ENCODE data around the gene NSL1. TPM values are rescaled to one million over a fixed set of nuclear protein-coding genes. Genes with fewer than 3 reads are reported as not detected.

NSL1 gene
- total RNA-seq, 1 experiment from 2014 or later: 36.4 TPM

- ChIA-PET POLR2A (interaction anchor here (1.0 to 1.3 kb wide), 2 partner anchors 85 to 142 kb away, joined by 3 to 5 read pairs; partner anchors contain the start of gene ATF3), CTCF (interaction anchor here (0.6 to 2.5 kb wide), 31 partner anchors 8 to 1069 kb away, joined by 3 to 29 read pairs (median 5); partner anchors contain the start of gene RPS6KC1)
- H3K4me1 ChIP-seq (ENCODE audit: control insufficient read depth in 1 of 2, insufficient read depth in 2 of 2, low read length in 2 of 2): peaks cover 0 to 6% of the 10 kb centered on the region in 2 experiments; a peak in 3 of 4 replicates
Observed at GRCh38 chr1:212749821-212750535, 41.6 kb downstream of the NSL1 start.

More at GRCh38 chr1:212749821-212750535, 41.6 kb downstream of the NSL1 start:
- RAD21 ChIA-PET (ENCODE audit: low non-redundant PET in 1 of 2, low total read pairs in 2 of 2, uncharacterized antibody in 2 of 2, unreplicated experiment in 2 of 2): interaction anchor here in 1 of 2 experiments (0.5 kb wide), 1 partner anchor 85 kb away, joined by 3 read pairs; no protein-coding TSS in a partner anchor
- Histone ChIP-seq H3K4me2 (ENCODE audit: low read length) (peak overlapping the region; percentile 2; the same call in 1 of the 2 replicates), H3K9me3 (ENCODE audit: control insufficient read depth in 1 of 2, insufficient read depth in 1 of 2, low read depth in 1 of 2, low read length in 2 of 2) (no peaks in the 10 kb centered on the region), H3K27me3 (ENCODE audit: insufficient read depth, low read length) (no peaks in the 10 kb centered on the region), H3K9me2 (ENCODE audit: insufficient read depth) (no peaks in the 10 kb centered on the region), H3K27ac (ENCODE audit: low read depth, low read length) (no peak overlapping the region), H3K36me3 (ENCODE audit: control insufficient read depth in 1 of 2, insufficient read depth in 2 of 2, low read length in 2 of 2) (no peaks in the 10 kb centered on the region), H4K20me1 (ENCODE audit: insufficient read depth) (no peaks in the 10 kb centered on the region), H3K79me2 (ENCODE audit: insufficient read depth, low read length) (peaks cover 16% of the 10 kb centered on the region; the same call in 1 of the 2 replicates), H3K9ac (ENCODE audit: low read length) (0 out of 2 replicates have a peak overlapping the region, but pooled peaks have one; percentile 4), H3K4me3 (replicated peaks in 1 of 2; ENCODE audit: low read depth in 1 of 2, low read length in 2 of 2) (no peak overlapping the region), H2AFZ (ENCODE audit: low read depth, low read length, poor library complexity, severe bottlenecking) (no peak overlapping the region)
- no TSS peak for BruUV-seq (replicated peaks)
- intact Hi-C loops (cut with micrococcal nuclease): loop anchor here (5.0 kb wide), 1 partner anchor 247 kb away; no protein-coding TSS in a partner anchor
- peak; percentile 57 for TF ChIP-seq RAD21 (IDR thresholded peaks at IDR 0.05; ENCODE audit: low read depth)
- peak; percentile 67 for TF ChIP-seq YY1 (IDR thresholded peaks at IDR 0.05; ENCODE audit: extremely low read depth, insufficient replicate concordance, low read depth, low read length)
- no peak for TF ChIP-seq EZH2phosphoT487 (IDR thresholded peaks at IDR 0.05; ENCODE audit: borderline replicate concordance)
- no peak for TF ChIP-seq POLR2AphosphoS5 (IDR thresholded peaks at IDR 0.05; ENCODE audit: low read depth, low read length)
- TF ChIP-seq, protein P1, sequence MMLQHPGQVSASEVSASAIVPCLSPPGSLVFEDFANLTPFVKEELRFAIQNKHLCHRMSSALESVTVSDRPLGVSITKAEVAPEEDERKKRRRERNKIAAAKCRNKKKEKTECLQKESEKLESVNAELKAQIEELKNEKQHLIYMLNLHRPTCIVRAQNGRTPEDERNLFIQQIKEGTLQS (IDR thresholded peaks at IDR 0.05): no peak
- TF ChIP-seq REST (IDR thresholded peaks at IDR 0.05; ENCODE audit: low read depth): no peak
- TF ChIP-seq, protein P2, sequence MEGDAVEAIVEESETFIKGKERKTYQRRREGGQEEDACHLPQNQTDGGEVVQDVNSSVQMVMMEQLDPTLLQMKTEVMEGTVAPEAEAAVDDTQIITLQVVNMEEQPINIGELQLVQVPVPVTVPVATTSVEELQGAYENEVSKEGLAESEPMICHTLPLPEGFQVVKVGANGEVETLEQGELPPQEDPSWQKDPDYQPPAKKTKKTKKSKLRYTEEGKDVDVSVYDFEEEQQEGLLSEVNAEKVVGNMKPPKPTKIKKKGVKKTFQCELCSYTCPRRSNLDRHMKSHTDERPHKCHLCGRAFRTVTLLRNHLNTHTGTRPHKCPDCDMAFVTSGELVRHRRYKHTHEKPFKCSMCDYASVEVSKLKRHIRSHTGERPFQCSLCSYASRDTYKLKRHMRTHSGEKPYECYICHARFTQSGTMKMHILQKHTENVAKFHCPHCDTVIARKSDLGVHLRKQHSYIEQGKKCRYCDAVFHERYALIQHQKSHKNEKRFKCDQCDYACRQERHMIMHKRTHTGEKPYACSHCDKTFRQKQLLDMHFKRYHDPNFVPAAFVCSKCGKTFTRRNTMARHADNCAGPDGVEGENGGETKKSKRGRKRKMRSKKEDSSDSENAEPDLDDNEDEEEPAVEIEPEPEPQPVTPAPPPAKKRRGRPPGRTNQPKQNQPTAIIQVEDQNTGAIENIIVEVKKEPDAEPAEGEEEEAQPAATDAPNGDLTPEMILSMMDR (IDR thresholded peaks at IDR 0.05 in 2 of 3, conservative IDR thresholded peaks at IDR 0.05 in 1 of 3; ENCODE audit: borderline replicate concordance in 1 of 3, insufficient read depth in 1 of 3, low read depth in 2 of 3, low read length in 2 of 3): peak; percentile 58 to 81 (median 67)
- ATAC-seq (peak; percentile 86), DNase-seq (ENCODE audit: low read depth, low spot score) (peak; percentile 44)
